Uterus (tissue), 2 donors: Measurements from ENCODE around the gene P2RY8.

Experiments
- CTCF ChIP-seq, 4 experiments: fragments of 200-600 bp in 2 of 4; fragments of 450-650 bp in 2 of 4; sonication (generic) in 2 of 4; IDR thresholded peaks; one replicate each; pipeline ENCODE4 v1.5.1; 2016 to 2019; ENCODE audit warnings: antibody characterized with exemption in 4 of 4, mild to moderate bottlenecking in 2 of 4, moderate library complexity in 1 of 4
- POLR2A ChIP-seq, 2 donors: fragments of 450-650 bp; IDR thresholded peaks; one replicate each; pipeline ENCODE4 v1.6.1; 2016; ENCODE audit warnings: antibody characterized with exemption in 2 of 2, mild to moderate bottlenecking in 1 of 2, moderate library complexity in 1 of 2

- no peak for TF ChIP-seq CTCF (IDR thresholded peaks at IDR 0.05)
- TF ChIP-seq POLR2A (IDR thresholded peaks at IDR 0.05) = no peak
Observed at GRCh38 chrX:1537031-1537715, at the start of gene P2RY8.
